K562 (cell line): ENCODE data around the gene ISG20L2. TPM values are rescaled to one million over a fixed set of nuclear protein-coding genes. Genes with fewer than 3 reads are reported as not detected.

Source experiments
- AFF4 ChIP-seq: sonication (generic); formaldehyde crosslinking; IDR thresholded peaks from 2 replicates; pipeline ENCODE4 v1.8.0; 2023; ENCODE audit warnings: mild to moderate bottlenecking, missing genetic modification reagents
- BCOR ChIP-seq: fragments of 450-650 bp; IDR thresholded peaks from 2 replicates; pipeline ENCODE4 v1.6.1; 2016
- ETV5 ChIP-seq: sonication (generic); formaldehyde crosslinking; IDR thresholded peaks from 2 replicates; pipeline ENCODE4 v1.4.0; 2020; ENCODE audit warnings: low read depth, mild to moderate bottlenecking, missing genetic modification reagents
- EWSR1 ChIP-seq: fragments of 450-650 bp; IDR thresholded peaks from 2 replicates; pipeline ENCODE4 v1.6.1; 2018; ENCODE audit warnings: borderline replicate concordance, mild to moderate bottlenecking, low read depth, moderate library complexity; ENCODE audit not compliant: partially characterized antibody
- HINFP ChIP-seq: fragments of 450-650 bp; conservative IDR thresholded peaks from 2 replicates; pipeline ENCODE4 v1.6.1; 2016; ENCODE audit warnings: missing genetic modification characterization, low read depth, mild to moderate bottlenecking, control low read depth, missing compliant biosample characterization
- MAX ChIP-seq: sonication (generic); formaldehyde crosslinking; IDR thresholded peaks from 2 replicates; pipeline ENCODE4 v1.9.0; 2022; ENCODE audit warnings: mild to moderate bottlenecking, missing genetic modification reagents
- MCM7 ChIP-seq, 2 experiments: fragments of 450-650 bp; IDR thresholded peaks; 2 replicates each; pipeline ENCODE4 v1.6.1; 2016 to 2018
- MLX ChIP-seq, 2 experiments: fragments of 450-650 bp in 1 of 2; sonication (generic) in 1 of 2; formaldehyde crosslinking; conservative IDR thresholded peaks; 2 replicates each; pipeline versions ENCODE4 v1.4.0 to v1.8.1; 2020 to 2022; ENCODE audit warnings: mild to moderate bottlenecking in 1 of 2, missing genetic modification reagents in 1 of 2
- PCBP2 ChIP-seq: fragments of 200-400 bp; formaldehyde crosslinking; IDR thresholded peaks from 2 replicates; pipeline ENCODE4 v1.6.1; 2018; ENCODE audit warnings: low read length, low read depth, mild to moderate bottlenecking, moderate library complexity; ENCODE audit not compliant: poor library complexity, severe bottlenecking
- POLR2A ChIP-seq: fragments of 450-650 bp; conservative IDR thresholded peaks from 2 replicates; pipeline ENCODE4 v1.6.1; 2016
- SIRT6 ChIP-seq: IDR thresholded peaks from one replicate; pipeline ENCODE4 v1.6.1; 2012; ENCODE audit warnings: low read depth, mild to moderate bottlenecking, control low read depth, inconsistent platforms, low read length, moderate library complexity
- SRSF1 ChIP-seq: fragments of 200-400 bp; formaldehyde crosslinking; IDR thresholded peaks from 2 replicates; pipeline ENCODE4 v1.6.1; 2017; ENCODE audit warnings: mild to moderate bottlenecking, low read depth, low read length, moderate library complexity
- U2AF1 ChIP-seq: fragments of 200-400 bp; formaldehyde crosslinking; optimal IDR thresholded peaks from 2 replicates; pipeline ENCODE3; 2017; ENCODE audit warnings: mild to moderate bottlenecking, low read depth, low read length, moderate library complexity
- ZNF232 ChIP-seq: sonication (generic); formaldehyde crosslinking; IDR thresholded peaks from 2 replicates; pipeline ENCODE4 v1.8.0; 2022; ENCODE audit warnings: mild to moderate bottlenecking, missing genetic modification reagents
- ZNF324 ChIP-seq: fragments of 250-450 bp; sonication (Bioruptor Pico); IDR thresholded peaks from 2 replicates; pipeline ENCODE4 v1.4.0; 2020; ENCODE audit warnings: mild to moderate bottlenecking
- polyA plus RNA-seq, 8 experiments: library from polyadenylated mRNA; depleted of rRNA in 4 of 8; stranded (reverse) in 5 of 8; unstranded in 3 of 8; fragments of >200 nt; fragmentation: Nextera tagmentation in 2 of 8; fragmentation: Illumina TruSeq in 1 of 8; extraction: Ambion mirVana in 2 of 8; extraction: Trizol in 1 of 8; gene quantifications; 2 replicates each; pipeline versions ENCODE4 v1.2.1 to v1.2.3, GENCODE V29; 2011 to 2014; ENCODE audit warnings: inconsistent platforms in 1 of 8, missing spikeins in 1 of 8
- total RNA-seq, 7 experiments: library from RNA; depleted of rRNA in 6 of 7; stranded (reverse); fragments of >200 nt in 6 of 7; fragmentation: Illumina TruSeq in 2 of 7; extraction: Trizol in 2 of 7; gene quantifications; 2 replicates each; pipeline versions ENCODE4 v1.2.1 to v1.2.3, GENCODE V29; 2011 to 2021; ENCODE audit warnings: low replicate concordance in 1 of 7
- TF ChIP-seq, protein P1 (sequence below): fragments of 450-650 bp; IDR thresholded peaks from 2 replicates; pipeline ENCODE4 v1.6.1; 2018; ENCODE audit warnings: mild to moderate bottlenecking, low read depth; ENCODE audit not compliant: partially characterized antibody
- TF ChIP-seq, protein P2 (sequence below): fragments of 450-650 bp; formaldehyde crosslinking; IDR thresholded peaks from 2 replicates; pipeline ENCODE4 v1.4.0; 2020; ENCODE audit warnings: mild to moderate bottlenecking

ISG20L2 gene
- total and polyA plus RNA-seq, 9 of the 15 experiments (the other 6 are each of a cell fraction or from before 2014, with no cell fraction given): 21.3 to 130 (median 50.3) TPM

GRCh38 chr1:156693848-156694689, 34.5 kb downstream of the ISG20L2 start (continued):
- TF ChIP-seq HINFP (tag) (peak; percentile 73), MLX (CRISPR knock-in tag; conservative IDR thresholded peaks at IDR 0.05) (no peak), POLR2A (0 out of 2 replicates have a peak, but pooled peaks have one; percentile 30), ETV5 (CRISPR knock-in tag) (no peak), SRSF1 (no peak), BCOR (peak; percentile 83), ZNF232 (CRISPR knock-in tag) (peak; percentile 27; the same call in 1 of the 2 replicates), U2AF1 (no peak), MAX (CRISPR knock-in tag) (no peak), SIRT6 (no peak), ZNF324 (CRISPR knock-in tag) (no peak), EWSR1 (no peak), AFF4 (CRISPR knock-in tag) (0 out of 2 replicates have a peak, but pooled peaks have one; percentile 48), PCBP2 (no peak), MCM7 (IDR thresholded peaks at IDR 0.05) (no peak)
- TF ChIP-seq, protein P1, sequence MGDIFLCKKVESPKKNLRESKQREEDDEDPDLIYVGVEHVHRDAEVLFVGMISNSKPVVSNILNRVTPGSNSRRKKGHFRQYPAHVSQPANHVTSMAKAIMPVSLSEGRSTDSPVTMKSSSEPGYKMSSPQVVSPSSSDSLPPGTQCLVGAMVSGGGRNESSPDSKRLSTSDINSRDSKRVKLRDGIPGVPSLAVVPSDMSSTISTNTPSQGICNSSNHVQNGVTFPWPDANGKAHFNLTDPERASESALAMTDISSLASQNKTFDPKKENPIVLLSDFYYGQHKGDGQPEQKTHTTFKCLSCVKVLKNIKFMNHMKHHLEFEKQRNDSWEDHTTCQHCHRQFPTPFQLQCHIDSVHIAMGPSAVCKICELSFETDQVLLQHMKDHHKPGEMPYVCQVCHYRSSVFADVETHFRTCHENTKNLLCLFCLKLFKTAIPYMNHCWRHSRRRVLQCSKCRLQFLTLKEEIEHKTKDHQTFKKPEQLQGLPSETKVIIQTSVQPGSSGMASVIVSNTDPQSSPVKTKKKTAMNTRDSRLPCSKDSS: no peak
- TF ChIP-seq, protein P2, sequence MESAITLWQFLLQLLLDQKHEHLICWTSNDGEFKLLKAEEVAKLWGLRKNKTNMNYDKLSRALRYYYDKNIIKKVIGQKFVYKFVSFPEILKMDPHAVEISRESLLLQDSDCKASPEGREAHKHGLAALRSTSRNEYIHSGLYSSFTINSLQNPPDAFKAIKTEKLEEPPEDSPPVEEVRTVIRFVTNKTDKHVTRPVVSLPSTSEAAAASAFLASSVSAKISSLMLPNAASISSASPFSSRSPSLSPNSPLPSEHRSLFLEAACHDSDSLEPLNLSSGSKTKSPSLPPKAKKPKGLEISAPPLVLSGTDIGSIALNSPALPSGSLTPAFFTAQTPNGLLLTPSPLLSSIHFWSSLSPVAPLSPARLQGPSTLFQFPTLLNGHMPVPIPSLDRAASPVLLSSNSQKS: no peak
